HG03135 (cell line): Measurements from ENCODE around the gene ROCK2.

ENCODE experiments used
- ATAC-seq: cut with Tn5 transposase; IDR thresholded peaks from one replicate; pipeline ENCODE4 v1.9.1; 2021; ENCODE audit warnings: mild to moderate bottlenecking, moderate library complexity; ENCODE audit not compliant: unreplicated experiment

ROCK2 gene

DNA sequence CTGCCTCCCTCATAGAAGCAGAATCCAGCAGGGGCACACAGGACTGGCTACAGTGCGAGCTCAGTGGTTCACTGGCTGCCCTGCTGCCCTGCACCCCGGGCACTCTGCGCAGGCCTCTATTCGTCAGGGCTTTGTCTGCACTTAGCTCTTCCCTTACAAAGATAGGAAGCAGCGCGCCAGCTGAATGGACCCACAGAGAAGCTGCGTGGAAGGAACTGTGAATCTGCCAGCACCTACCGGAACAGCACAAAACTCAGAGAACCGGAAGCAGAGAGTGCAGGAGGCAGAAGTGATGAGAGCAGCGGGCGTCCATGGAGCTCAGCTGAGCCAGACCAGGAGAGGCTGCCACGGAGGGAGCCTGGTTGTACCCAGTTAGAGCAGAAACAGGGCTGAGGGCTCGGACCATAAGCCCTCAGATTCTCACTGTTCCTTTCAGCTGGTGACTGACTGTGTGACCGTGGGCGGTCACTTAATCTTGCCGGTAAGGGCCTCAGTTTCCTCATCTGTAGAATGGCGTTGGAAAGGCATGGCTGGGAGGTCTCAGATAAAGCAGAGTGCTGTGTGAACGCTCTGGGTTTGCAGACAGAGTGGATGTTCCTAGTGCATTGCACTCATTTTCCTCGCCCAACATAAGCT, 212.3 kb downstream of the ROCK2 start:
- ATAC-seq = peak; percentile 8

DNA sequence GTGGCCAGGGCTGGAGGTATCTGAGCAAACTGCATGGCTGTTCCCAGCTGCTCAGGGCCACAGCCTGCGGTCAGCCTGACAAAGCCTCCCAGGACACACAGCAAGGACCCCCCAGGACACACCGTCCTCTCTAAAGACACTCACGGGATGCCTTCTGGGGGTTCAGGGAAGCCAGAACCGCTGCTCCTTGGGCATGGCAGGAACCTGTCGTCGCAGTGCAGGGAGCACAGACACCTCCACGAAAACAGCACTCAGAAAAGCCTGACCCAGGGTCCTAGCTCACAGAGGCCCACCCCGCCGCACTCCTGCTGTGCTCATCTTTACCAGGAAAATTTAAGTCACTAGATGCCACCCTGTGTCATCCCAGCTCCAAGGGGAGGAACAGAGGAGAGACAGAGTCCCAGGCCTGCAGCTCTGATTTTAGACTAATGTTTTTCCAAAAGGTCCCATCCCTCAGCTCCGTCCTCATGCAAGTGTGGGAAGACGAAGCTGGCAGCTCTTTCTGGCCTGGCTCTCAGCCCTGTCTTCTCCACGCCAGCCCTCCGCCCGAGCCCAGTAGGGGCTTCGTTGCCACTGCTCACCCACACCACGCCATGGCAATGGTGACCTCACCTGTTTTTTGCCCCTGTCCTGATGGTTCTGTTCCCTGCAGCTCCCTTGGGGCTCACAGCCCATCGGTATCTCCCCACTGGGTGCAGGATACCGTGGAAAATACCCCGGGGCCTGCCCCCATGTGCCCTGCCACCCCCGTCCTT, 213.1 kb downstream of the ROCK2 start:
- no peak for ATAC-seq
